Endothelial cell of umbilical vein (primary cell): ENCODE measurements around the gene MB. TPM values are rescaled to one million over a fixed set of nuclear protein-coding genes. Genes with fewer than 3 reads are reported as not detected.

Experiments used
- BruUV-seq: library from RNA; stranded (reverse); fragments of 400-500 nt; replicated peaks from 2 replicates; lab custom pipeline; 2021; lab: Mats Ljungman, UMichigan
- CTCF ChIA-PET: fragments of 300-600, 350-600 bp; sonication (Branson Sonifier 250); formaldehyde crosslinking; loops from one replicate; lab custom pipeline; 2021; ENCODE audit warnings: antibody characterized with exemption, inconsistent platforms; lab: Charles Lee
- POLR2A ChIA-PET: fragments of 300-600, 350-600 bp; sonication (Branson Sonifier 250); formaldehyde crosslinking; loops from one replicate; lab custom pipeline; 2021; ENCODE audit warnings: antibody characterized with exemption, inconsistent platforms; lab: Charles Lee
- DNase-seq: peaks from one replicate; pipeline ENCODE4 v3.0.0-alpha.2; 2011; ENCODE audit warnings: low read depth, low spot score
- FAIRE-seq: peaks from 2 replicates; lab custom pipeline; 2011; peaks lifted over from hg19 to GRCh38; lab: Jason Lieb, UNC
- H2AFZ ChIP-seq: 2 replicates; pipeline ENCODE4 v1.6.0; 2012; ENCODE audit warnings: low read depth, low read length, control low read depth, inconsistent platforms
- H3K27ac ChIP-seq: 2 replicates; pipeline ENCODE4 v1.5.1; 2011; ENCODE audit warnings: low read depth, mild to moderate bottlenecking, control low read depth, low read length, moderate library complexity; ENCODE audit not compliant: insufficient read depth
- H3K27me3 ChIP-seq, 2 experiments: 2 replicates each; pipeline versions ENCODE4 v1.6.0 to v1.6.1; 2011; ENCODE audit warnings: low read length in 2 of 2, mixed read lengths in 1 of 2; ENCODE audit not compliant: control insufficient read depth in 2 of 2, insufficient read depth in 2 of 2
- H3K36me3 ChIP-seq, 2 experiments: 2 replicates in 1 of 2; 3 replicates in 1 of 2; pipeline ENCODE4 v1.5.1; 2011; ENCODE audit warnings: low read length in 2 of 2, mild to moderate bottlenecking in 1 of 2, moderate library complexity in 1 of 2; ENCODE audit not compliant: control insufficient read depth in 2 of 2, insufficient read depth in 2 of 2; ENCODE audit errors: extremely low read depth in 1 of 2
- H3K4me1 ChIP-seq: 3 replicates; pipeline ENCODE4 v1.5.1; 2011; ENCODE audit warnings: mild to moderate bottlenecking, low read length; ENCODE audit not compliant: control insufficient read depth, insufficient read depth; ENCODE audit errors: extremely low read depth
- H3K4me2 ChIP-seq: 2 replicates; pipeline ENCODE4 v1.6.1; 2011; ENCODE audit warnings: low read length, control low read depth, mixed read lengths; ENCODE audit not compliant: insufficient read depth
- H3K4me3 ChIP-seq, 3 experiments: fragments of 200-600 bp in 1 of 3; sonication (generic), shearing (Covaris generic) in 1 of 3; replicated peaks in 1 of 3; 2 replicates each; pipeline ENCODE4 v1.5.1; 2011 to 2016; ENCODE audit warnings: control low read depth in 3 of 3, low read length in 3 of 3, mild to moderate bottlenecking in 2 of 3, inconsistent platforms in 1 of 3, low read depth in 1 of 3, moderate library complexity in 1 of 3; ENCODE audit not compliant: insufficient read depth in 1 of 3
- H3K79me2 ChIP-seq: 2 replicates; pipeline ENCODE4 v1.6.0; 2012; ENCODE audit warnings: low read length, inconsistent platforms; ENCODE audit not compliant: control insufficient read depth, insufficient read depth
- H3K9ac ChIP-seq: replicated peaks from 2 replicates; pipeline ENCODE3; 2011; ENCODE audit warnings: low read length, control low read depth; ENCODE audit not compliant: insufficient read depth; ENCODE audit errors: extremely low read depth
- H3K9me1 ChIP-seq: replicated peaks from 3 replicates; pipeline ENCODE4 v1.6.0; 2011; ENCODE audit warnings: mild to moderate bottlenecking, low read length; ENCODE audit not compliant: control insufficient read depth, insufficient read depth; ENCODE audit errors: extremely low read depth
- H3K9me3 ChIP-seq: replicated peaks from 2 replicates; pipeline ENCODE4 v1.5.1; 2012; ENCODE audit warnings: low read length, inconsistent platforms; ENCODE audit not compliant: control insufficient read depth, insufficient read depth
- H4K20me1 ChIP-seq: replicated peaks from 2 replicates; pipeline ENCODE3; 2011; ENCODE audit warnings: mild to moderate bottlenecking, low read length; ENCODE audit not compliant: control insufficient read depth, insufficient read depth; ENCODE audit errors: extremely low read depth
- CTCF ChIP-seq, 2 donors: IDR thresholded peaks; 1 replicate in 1 of 2; 2 replicates in 1 of 2; pipeline ENCODE4 v1.5.1; 2011; ENCODE audit warnings: low read length in 2 of 2, mild to moderate bottlenecking in 2 of 2, moderate library complexity in 2 of 2, control low read depth in 1 of 2, inconsistent platforms in 1 of 2, low read depth in 1 of 2; ENCODE audit not compliant: insufficient read depth in 1 of 2; ENCODE audit errors: extremely low read depth in 1 of 2
- EZH2 ChIP-seq: IDR thresholded peaks from 2 replicates; pipeline ENCODE4 v1.6.1; 2012; ENCODE audit warnings: borderline replicate concordance, low read depth, mild to moderate bottlenecking, moderate library complexity, low read length, inconsistent platforms; ENCODE audit not compliant: severe bottlenecking
- FOS ChIP-seq: IDR thresholded peaks from 2 replicates; pipeline ENCODE4 v1.6.1; 2011; ENCODE audit warnings: mild to moderate bottlenecking, low read length, moderate library complexity, borderline replicate concordance; ENCODE audit not compliant: insufficient read depth
- GATA2 ChIP-seq: IDR thresholded peaks from 2 replicates; pipeline ENCODE4 v1.7.0; 2011; ENCODE audit warnings: low read depth, mild to moderate bottlenecking, moderate library complexity, mixed read lengths, low read length; ENCODE audit not compliant: insufficient read length, insufficient read depth
- JUN ChIP-seq: IDR thresholded peaks from 2 replicates; pipeline ENCODE4 v1.6.1; 2011; ENCODE audit warnings: borderline replicate concordance, low read depth; ENCODE audit not compliant: insufficient read length, insufficient read depth
- MYC ChIP-seq: IDR thresholded peaks from one replicate; pipeline ENCODE4 v1.6.1; 2011; ENCODE audit warnings: mild to moderate bottlenecking, low read depth, low read length
- POLR2A ChIP-seq: IDR thresholded peaks from 2 replicates; pipeline ENCODE4 v1.6.1; 2012; ENCODE audit warnings: low read depth, mild to moderate bottlenecking, control low read depth, low read length
- POLR2AphosphoS5 ChIP-seq: IDR thresholded peaks from 2 replicates; pipeline ENCODE4 v1.6.1; 2012; ENCODE audit warnings: low read depth, mild to moderate bottlenecking, control low read depth, low read length, moderate library complexity; ENCODE audit not compliant: insufficient read depth
- dilution Hi-C: fragments of 300-500 bp; cut with MboI; formaldehyde crosslinking; loops from one replicate; pipeline ENCODE4 v1.15.0; 2019; ENCODE audit warnings: low sequenced_read_pairs; ENCODE audit not compliant: extremely low pct_ligation_motif_present
- intact Hi-C: fragments of 100-400 bp; cut with micrococcal nuclease; formaldehyde crosslinking; loops from one replicate; pipeline ENCODE4 v1.10.0; 2022
- polyA plus RNA-seq, 4 experiments: library from polyadenylated mRNA; depleted of rRNA in 3 of 4; stranded (reverse) in 3 of 4; unstranded in 1 of 4; fragments of >200 nt; gene quantifications; 2 replicates each; pipeline versions ENCODE4 v1.2.1 to v1.2.3, GENCODE V29; 2011 to 2012; ENCODE audit warnings: missing spikeins in 1 of 4
- total RNA-seq: library from RNA; stranded (reverse); gene quantifications from 2 replicates; pipeline ENCODE4 v1.2.3, GENCODE V29; 2021
- TF ChIP-seq, protein P1 (sequence below): IDR thresholded peaks from 2 replicates; pipeline ENCODE4 v1.6.1; 2011; ENCODE audit not compliant: insufficient read depth, insufficient read length

MB gene
- total and polyA plus RNA-seq, 2 donors (not counting 3 experiments of a cell fraction or from before 2014, with no cell fraction given) = not detected

GRCh38 chr22:35558719-35559118 lies 58.4 kb downstream of the MB start:
- CTCF ChIA-PET = interaction anchor here (1.3 kb wide), 1 partner anchor 17 kb away, joined by 3 read pairs; no protein-coding TSS in a partner anchor
- no peaks in the 10 kb centered on the region for H3K79me2 ChIP-seq
- POLR2A ChIA-PET = no interaction called here
- no peaks in the 10 kb centered on the region for H3K4me1 ChIP-seq
- dilution Hi-C loops = no loop called here
- DNase-seq (no peak), FAIRE-seq (no peak)
- H2AFZ ChIP-seq = no peak overlapping the region
- peaks cover 0 to 16% of the 10 kb centered on the region in 2 experiments for H3K27me3 ChIP-seq
- H3K36me3 ChIP-seq = no peaks in the 10 kb centered on the region
- H3K27ac ChIP-seq = no peak overlapping the region
- H4K20me1 ChIP-seq = no peaks in the 10 kb centered on the region
- no peak overlapping the region for H3K9ac ChIP-seq
- no peak overlapping the region for H3K4me3 ChIP-seq
- H3K4me2 ChIP-seq = no peak overlapping the region
- TF ChIP-seq CTCF (IDR thresholded peaks at IDR 0.05; ENCODE audit: extremely low read depth in 1 of 2, insufficient read depth in 1 of 2, low read depth in 1 of 2, low read length in 2 of 2) (no peak), EZH2 (no peak)
- TF ChIP-seq, protein P1, sequence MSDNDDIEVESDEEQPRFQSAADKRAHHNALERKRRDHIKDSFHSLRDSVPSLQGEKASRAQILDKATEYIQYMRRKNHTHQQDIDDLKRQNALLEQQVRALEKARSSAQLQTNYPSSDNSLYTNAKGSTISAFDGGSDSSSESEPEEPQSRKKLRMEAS = no peak
- BruUV-seq = no TSS peak
- no peaks in the 10 kb centered on the region for H3K9me1 ChIP-seq
- intact Hi-C loops = no loop called here
- H3K9me3 ChIP-seq = no peaks in the 10 kb centered on the region

GRCh38 chr22:35558031-35558430 lies 59.1 kb downstream of the MB start:
- TF ChIP-seq, protein P1 = no peak
- no peak for TF ChIP-seq EZH2
- no peak for TF ChIP-seq JUN
- TF ChIP-seq CTCF (IDR thresholded peaks at IDR 0.05; ENCODE audit: extremely low read depth in 1 of 2, insufficient read depth in 1 of 2, low read depth in 1 of 2, low read length in 2 of 2) = no peak
- TF ChIP-seq MYC = no peak
- TF ChIP-seq POLR2AphosphoS5 = no peak
- TF ChIP-seq POLR2A = no peak
- no peak for TF ChIP-seq GATA2
- TF ChIP-seq FOS = no peak
- ChIA-PET POLR2A (interaction anchor here (0.5 kb wide), 1 partner anchor 360 kb away, joined by 3 read pairs; no protein-coding TSS in a partner anchor), CTCF (interaction anchor here (1.3 kb wide), 1 partner anchor 18 kb away, joined by 3 read pairs; no protein-coding TSS in a partner anchor)

More at GRCh38 chr22:35558031-35558430, 59.1 kb downstream of the MB start:
- Histone ChIP-seq H3K9me3 (no peaks in the 10 kb centered on the region), H3K4me2 (no peak overlapping the region), H4K20me1 (no peaks in the 10 kb centered on the region), H2AFZ (no peak overlapping the region), H3K79me2 (no peaks in the 10 kb centered on the region), H3K9me1 (no peaks in the 10 kb centered on the region), H3K4me3 (no peak overlapping the region), H3K27ac (no peak overlapping the region), H3K4me1 (no peaks in the 10 kb centered on the region), H3K36me3 (no peaks in the 10 kb centered on the region), H3K9ac (no peak overlapping the region), H3K27me3 (peaks cover 0 to 13% of the 10 kb centered on the region in 2 experiments)
- intact Hi-C loops (no loop called here), dilution Hi-C loops (no loop called here)
- DNase-seq (no peak), FAIRE-seq (no peak)
- no TSS peak for BruUV-seq
